Measurements from ENCODE around the gene POLE. TPM values are rescaled to one million over a fixed set of nuclear protein-coding genes. Genes with fewer than 3 reads are reported as not detected.

Gene POLE
- total RNA-seq, 4 donors from 2014 or later = 58.3 to 198 (median 84.3) TPM

GRCh38 chr12:132657004-132657727, 30.0 kb downstream of the POLE start:
- H3K27ac ChIP-seq = no peak overlapping the region
- H3K27me3 ChIP-seq = no peaks in the 10 kb centered on the region
- DNase-seq = peak in 1 of 3 donors; percentile 37
- H3K36me3 ChIP-seq = peaks cover 0 to 85% (median 0%) of the 10 kb centered on the region in 3 donors
- H3K9me3 ChIP-seq = no peaks in the 10 kb centered on the region
- H3K4me3 ChIP-seq = no peak overlapping the region
- no peak for TF ChIP-seq CTCF (IDR thresholded peaks at IDR 0.05)
- no peak for TF ChIP-seq POLR2A (IDR thresholded peaks at IDR 0.05)
- no peaks in the 10 kb centered on the region for H3K4me1 ChIP-seq

- Histone ChIP-seq H3K36me3 (peaks cover 0 to 80% (median 0%) of the 10 kb centered on the region in 3 donors), H3K4me3 (no peak overlapping the region), H3K4me1 (no peaks in the 10 kb centered on the region), H3K9me3 (no peaks in the 10 kb centered on the region), H3K27me3 (no peaks in the 10 kb centered on the region), H3K27ac (no peak overlapping the region)
- no peak for TF ChIP-seq CTCF (IDR thresholded peaks at IDR 0.05)
- DNase-seq = no peak
Measured at GRCh38 chr12:132653567-132654290, 33.4 kb downstream of the POLE start.

- DNase-seq = no peak
- TF ChIP-seq POLR2A (IDR thresholded peaks at IDR 0.05) (no peak), CTCF (IDR thresholded peaks at IDR 0.05) (no peak)
- Histone ChIP-seq H3K4me3 (no peak overlapping the region), H3K4me1 (no peaks in the 10 kb centered on the region), H3K36me3 (peaks cover 0 to 78% (median 0%) of the 10 kb centered on the region in 3 donors), H3K9me3 (no peaks in the 10 kb centered on the region), H3K27ac (no peak overlapping the region), H3K27me3 (no peaks in the 10 kb centered on the region)
Measured at GRCh38 chr12:132651444-132652100, 35.6 kb downstream of the POLE start.

- no peak for DNase-seq
- no peak overlapping the region for H3K4me3 ChIP-seq
- no peaks in the 10 kb centered on the region for H3K9me3 ChIP-seq
- no peaks in the 10 kb centered on the region for H3K4me1 ChIP-seq
- H3K27ac ChIP-seq = no peak overlapping the region
- peaks cover 0 to 74% (median 0%) of the 10 kb centered on the region in 3 donors for H3K36me3 ChIP-seq
- TF ChIP-seq POLR2A (IDR thresholded peaks at IDR 0.05) (no peak), CTCF (IDR thresholded peaks at IDR 0.05) (no peak)
- H3K27me3 ChIP-seq = no peaks in the 10 kb centered on the region
Measured at GRCh38 chr12:132649226-132649945, 37.8 kb downstream of the POLE start.

GRCh38 chr12:132648616-132649225, 38.4 kb downstream of the POLE start:
- H3K27ac ChIP-seq = no peak overlapping the region
- H3K36me3 ChIP-seq = peaks cover 0 to 72% (median 0%) of the 10 kb centered on the region in 3 donors

More at GRCh38 chr12:132648616-132649225, 38.4 kb downstream of the POLE start:
- Histone ChIP-seq H3K4me3 (no peak overlapping the region), H3K4me1 (no peaks in the 10 kb centered on the region), H3K9me3 (no peaks in the 10 kb centered on the region), H3K27me3 (no peaks in the 10 kb centered on the region)
- no peak for TF ChIP-seq POLR2A (IDR thresholded peaks at IDR 0.05)
- no peak for TF ChIP-seq CTCF (IDR thresholded peaks at IDR 0.05)
- DNase-seq = no peak

Measured in Peyer's patch (tissue), 4 donors.